ENCODE results near the gene C22orf42.
A peak's percentile ranks its signal among the peaks of the same experiment; 100 is the strongest.

DNA sequence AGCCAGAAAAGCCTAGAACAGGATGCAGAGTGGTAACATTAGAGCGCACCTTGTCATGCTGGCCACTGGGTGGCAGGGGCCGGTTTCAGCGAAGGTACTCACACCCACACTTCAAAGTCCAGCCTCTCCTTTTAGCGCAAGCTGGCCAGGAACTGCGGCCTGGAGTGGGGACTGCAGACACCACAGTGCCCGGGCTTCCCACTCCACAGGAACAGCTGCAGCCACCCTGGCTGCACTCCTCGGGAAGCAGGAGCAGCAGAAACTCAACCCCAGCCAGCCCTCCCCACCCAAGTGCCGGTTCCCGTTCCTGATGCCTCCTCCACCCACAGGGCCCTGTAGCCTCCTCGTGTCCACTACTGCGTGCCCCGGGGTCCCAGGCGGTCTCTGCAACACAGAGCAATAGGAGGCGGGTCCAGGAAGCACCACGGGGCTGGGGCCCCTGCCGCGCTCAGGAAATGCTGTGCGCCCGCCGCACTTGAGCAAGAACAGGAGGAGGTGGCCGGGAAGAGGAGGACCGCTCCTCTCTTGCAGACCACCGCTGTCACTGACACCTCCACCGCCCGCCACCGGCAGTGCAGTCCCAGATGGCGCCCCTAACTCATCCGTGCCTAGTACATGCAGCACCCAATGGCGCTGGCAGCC, 43.6 kb upstream of the C22orf42 start:
- TF ChIP-seq, protein P1, sequence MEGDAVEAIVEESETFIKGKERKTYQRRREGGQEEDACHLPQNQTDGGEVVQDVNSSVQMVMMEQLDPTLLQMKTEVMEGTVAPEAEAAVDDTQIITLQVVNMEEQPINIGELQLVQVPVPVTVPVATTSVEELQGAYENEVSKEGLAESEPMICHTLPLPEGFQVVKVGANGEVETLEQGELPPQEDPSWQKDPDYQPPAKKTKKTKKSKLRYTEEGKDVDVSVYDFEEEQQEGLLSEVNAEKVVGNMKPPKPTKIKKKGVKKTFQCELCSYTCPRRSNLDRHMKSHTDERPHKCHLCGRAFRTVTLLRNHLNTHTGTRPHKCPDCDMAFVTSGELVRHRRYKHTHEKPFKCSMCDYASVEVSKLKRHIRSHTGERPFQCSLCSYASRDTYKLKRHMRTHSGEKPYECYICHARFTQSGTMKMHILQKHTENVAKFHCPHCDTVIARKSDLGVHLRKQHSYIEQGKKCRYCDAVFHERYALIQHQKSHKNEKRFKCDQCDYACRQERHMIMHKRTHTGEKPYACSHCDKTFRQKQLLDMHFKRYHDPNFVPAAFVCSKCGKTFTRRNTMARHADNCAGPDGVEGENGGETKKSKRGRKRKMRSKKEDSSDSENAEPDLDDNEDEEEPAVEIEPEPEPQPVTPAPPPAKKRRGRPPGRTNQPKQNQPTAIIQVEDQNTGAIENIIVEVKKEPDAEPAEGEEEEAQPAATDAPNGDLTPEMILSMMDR (IDR thresholded peaks at IDR 0.05) = peak in 1 of 3 experiments; percentile 29
- no peak for TF ChIP-seq POLR2AphosphoS5 (IDR thresholded peaks at IDR 0.05; ENCODE audit: insufficient read depth in 1 of 2, low read depth in 1 of 2)
- TF ChIP-seq POLR2A (IDR thresholded peaks at IDR 0.05) = no peak
